Measurements from ENCODE around the gene CCNI. TPM values are rescaled to one million over a fixed set of nuclear protein-coding genes. Genes with fewer than 3 reads are reported as not detected.

CCNI gene
- total RNA-seq, 1 experiment from 2014 or later = 208 TPM

DNA sequence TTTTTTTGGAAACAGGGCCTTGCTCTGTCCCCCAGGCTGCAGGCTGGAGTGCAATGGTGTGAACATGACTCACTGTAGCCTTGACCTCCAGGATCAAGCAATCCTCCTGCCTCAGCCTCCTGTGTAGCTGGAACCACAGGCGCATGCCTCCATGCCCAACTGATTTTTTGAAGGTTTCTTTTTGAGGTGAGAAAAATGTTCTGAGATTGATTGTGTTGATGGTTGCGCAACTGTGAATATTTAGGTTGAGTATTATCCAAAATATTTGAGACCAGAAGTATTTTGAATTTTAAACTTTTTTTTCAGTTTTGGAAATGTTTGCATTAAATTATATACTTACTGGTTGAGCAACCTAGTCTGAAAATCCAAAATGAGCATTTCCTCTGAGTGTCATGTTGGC lies 2.6 kb upstream of the CCNI start:
- CTCF ChIA-PET = interaction anchor here (0.7 to 1.3 kb wide), 3 partner anchors 17 to 307 kb away, joined by 3 to 4 read pairs (median 3); no protein-coding TSS in a partner anchor
- Histone ChIP-seq H3K9ac (ENCODE audit: low read length) (no peak overlapping the region), H3K4me1 (ENCODE audit: control insufficient read depth in 1 of 2, insufficient read depth in 2 of 2, low read length in 2 of 2) (peaks cover 10 to 16% of the 10 kb centered on the region in 2 experiments; a peak in 3 of 4 replicates), H3K79me2 (ENCODE audit: insufficient read depth, low read length) (peaks cover 17% of the 10 kb centered on the region), H3K9me2 (ENCODE audit: insufficient read depth) (no peaks in the 10 kb centered on the region), H3K9me3 (ENCODE audit: control insufficient read depth in 1 of 2, insufficient read depth in 1 of 2, low read depth in 1 of 2, low read length in 2 of 2) (no peaks in the 10 kb centered on the region), H2AFZ (ENCODE audit: low read depth, low read length, poor library complexity, severe bottlenecking) (no peak overlapping the region), H3K4me2 (ENCODE audit: low read length) (no peak overlapping the region), H3K36me3 (ENCODE audit: control insufficient read depth in 1 of 2, insufficient read depth in 2 of 2, low read length in 2 of 2) (no peaks in the 10 kb centered on the region), H3K27ac (ENCODE audit: low read depth, low read length) (no peak overlapping the region), H3K4me3 (replicated peaks in 1 of 2; ENCODE audit: low read depth in 1 of 2, low read length in 2 of 2) (no peak overlapping the region), H4K20me1 (ENCODE audit: insufficient read depth) (peaks cover 9% of the 10 kb centered on the region; the same call in 1 of the 2 replicates), H3K27me3 (ENCODE audit: insufficient read depth, low read length) (no peaks in the 10 kb centered on the region)
- no peak for TF ChIP-seq RAD21 (IDR thresholded peaks at IDR 0.05; ENCODE audit: low read depth)
- TF ChIP-seq SRF (IDR thresholded peaks at IDR 0.05; ENCODE audit: low read depth) = no peak
- TF ChIP-seq, protein P1, sequence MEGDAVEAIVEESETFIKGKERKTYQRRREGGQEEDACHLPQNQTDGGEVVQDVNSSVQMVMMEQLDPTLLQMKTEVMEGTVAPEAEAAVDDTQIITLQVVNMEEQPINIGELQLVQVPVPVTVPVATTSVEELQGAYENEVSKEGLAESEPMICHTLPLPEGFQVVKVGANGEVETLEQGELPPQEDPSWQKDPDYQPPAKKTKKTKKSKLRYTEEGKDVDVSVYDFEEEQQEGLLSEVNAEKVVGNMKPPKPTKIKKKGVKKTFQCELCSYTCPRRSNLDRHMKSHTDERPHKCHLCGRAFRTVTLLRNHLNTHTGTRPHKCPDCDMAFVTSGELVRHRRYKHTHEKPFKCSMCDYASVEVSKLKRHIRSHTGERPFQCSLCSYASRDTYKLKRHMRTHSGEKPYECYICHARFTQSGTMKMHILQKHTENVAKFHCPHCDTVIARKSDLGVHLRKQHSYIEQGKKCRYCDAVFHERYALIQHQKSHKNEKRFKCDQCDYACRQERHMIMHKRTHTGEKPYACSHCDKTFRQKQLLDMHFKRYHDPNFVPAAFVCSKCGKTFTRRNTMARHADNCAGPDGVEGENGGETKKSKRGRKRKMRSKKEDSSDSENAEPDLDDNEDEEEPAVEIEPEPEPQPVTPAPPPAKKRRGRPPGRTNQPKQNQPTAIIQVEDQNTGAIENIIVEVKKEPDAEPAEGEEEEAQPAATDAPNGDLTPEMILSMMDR (IDR thresholded peaks at IDR 0.05 in 2 of 3, conservative IDR thresholded peaks at IDR 0.05 in 1 of 3; ENCODE audit: borderline replicate concordance in 1 of 3, insufficient read depth in 1 of 3, low read depth in 2 of 3, low read length in 2 of 3) = no peak
- TF ChIP-seq, protein P2, sequence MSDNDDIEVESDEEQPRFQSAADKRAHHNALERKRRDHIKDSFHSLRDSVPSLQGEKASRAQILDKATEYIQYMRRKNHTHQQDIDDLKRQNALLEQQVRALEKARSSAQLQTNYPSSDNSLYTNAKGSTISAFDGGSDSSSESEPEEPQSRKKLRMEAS (IDR thresholded peaks at IDR 0.05) = no peak
- TF ChIP-seq ZNF274 (IDR thresholded peaks at IDR 0.05; ENCODE audit: low read depth, low read length) = no peak
- no peak for TF ChIP-seq SP1 (IDR thresholded peaks at IDR 0.05; ENCODE audit: low read depth)
- TF ChIP-seq, protein P3, sequence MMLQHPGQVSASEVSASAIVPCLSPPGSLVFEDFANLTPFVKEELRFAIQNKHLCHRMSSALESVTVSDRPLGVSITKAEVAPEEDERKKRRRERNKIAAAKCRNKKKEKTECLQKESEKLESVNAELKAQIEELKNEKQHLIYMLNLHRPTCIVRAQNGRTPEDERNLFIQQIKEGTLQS (IDR thresholded peaks at IDR 0.05) = no peak
- no peak for TF ChIP-seq POLR2A (IDR thresholded peaks at IDR 0.05; ENCODE audit: borderline replicate concordance, extremely low read depth, insufficient read depth, insufficient read length)
- TF ChIP-seq TCF7L2 (IDR thresholded peaks at IDR 0.05; ENCODE audit: borderline replicate concordance, extremely low read depth, insufficient read depth, insufficient read length) = no peak
- TF ChIP-seq EZH2phosphoT487 (IDR thresholded peaks at IDR 0.05; ENCODE audit: borderline replicate concordance) = no peak
- TF ChIP-seq EZH2 (IDR thresholded peaks at IDR 0.05) = no peak
- no peak for TF ChIP-seq FOSL1 (IDR thresholded peaks at IDR 0.05; ENCODE audit: low read depth)
- no peak for TF ChIP-seq JUND (IDR thresholded peaks at IDR 0.05)
- TF ChIP-seq, protein P4, sequence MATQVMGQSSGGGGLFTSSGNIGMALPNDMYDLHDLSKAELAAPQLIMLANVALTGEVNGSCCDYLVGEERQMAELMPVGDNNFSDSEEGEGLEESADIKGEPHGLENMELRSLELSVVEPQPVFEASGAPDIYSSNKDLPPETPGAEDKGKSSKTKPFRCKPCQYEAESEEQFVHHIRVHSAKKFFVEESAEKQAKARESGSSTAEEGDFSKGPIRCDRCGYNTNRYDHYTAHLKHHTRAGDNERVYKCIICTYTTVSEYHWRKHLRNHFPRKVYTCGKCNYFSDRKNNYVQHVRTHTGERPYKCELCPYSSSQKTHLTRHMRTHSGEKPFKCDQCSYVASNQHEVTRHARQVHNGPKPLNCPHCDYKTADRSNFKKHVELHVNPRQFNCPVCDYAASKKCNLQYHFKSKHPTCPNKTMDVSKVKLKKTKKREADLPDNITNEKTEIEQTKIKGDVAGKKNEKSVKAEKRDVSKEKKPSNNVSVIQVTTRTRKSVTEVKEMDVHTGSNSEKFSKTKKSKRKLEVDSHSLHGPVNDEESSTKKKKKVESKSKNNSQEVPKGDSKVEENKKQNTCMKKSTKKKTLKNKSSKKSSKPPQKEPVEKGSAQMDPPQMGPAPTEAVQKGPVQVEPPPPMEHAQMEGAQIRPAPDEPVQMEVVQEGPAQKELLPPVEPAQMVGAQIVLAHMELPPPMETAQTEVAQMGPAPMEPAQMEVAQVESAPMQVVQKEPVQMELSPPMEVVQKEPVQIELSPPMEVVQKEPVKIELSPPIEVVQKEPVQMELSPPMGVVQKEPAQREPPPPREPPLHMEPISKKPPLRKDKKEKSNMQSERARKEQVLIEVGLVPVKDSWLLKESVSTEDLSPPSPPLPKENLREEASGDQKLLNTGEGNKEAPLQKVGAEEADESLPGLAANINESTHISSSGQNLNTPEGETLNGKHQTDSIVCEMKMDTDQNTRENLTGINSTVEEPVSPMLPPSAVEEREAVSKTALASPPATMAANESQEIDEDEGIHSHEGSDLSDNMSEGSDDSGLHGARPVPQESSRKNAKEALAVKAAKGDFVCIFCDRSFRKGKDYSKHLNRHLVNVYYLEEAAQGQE (IDR thresholded peaks at IDR 0.05; ENCODE audit: low read depth) = no peak
- TF ChIP-seq, protein P5, sequence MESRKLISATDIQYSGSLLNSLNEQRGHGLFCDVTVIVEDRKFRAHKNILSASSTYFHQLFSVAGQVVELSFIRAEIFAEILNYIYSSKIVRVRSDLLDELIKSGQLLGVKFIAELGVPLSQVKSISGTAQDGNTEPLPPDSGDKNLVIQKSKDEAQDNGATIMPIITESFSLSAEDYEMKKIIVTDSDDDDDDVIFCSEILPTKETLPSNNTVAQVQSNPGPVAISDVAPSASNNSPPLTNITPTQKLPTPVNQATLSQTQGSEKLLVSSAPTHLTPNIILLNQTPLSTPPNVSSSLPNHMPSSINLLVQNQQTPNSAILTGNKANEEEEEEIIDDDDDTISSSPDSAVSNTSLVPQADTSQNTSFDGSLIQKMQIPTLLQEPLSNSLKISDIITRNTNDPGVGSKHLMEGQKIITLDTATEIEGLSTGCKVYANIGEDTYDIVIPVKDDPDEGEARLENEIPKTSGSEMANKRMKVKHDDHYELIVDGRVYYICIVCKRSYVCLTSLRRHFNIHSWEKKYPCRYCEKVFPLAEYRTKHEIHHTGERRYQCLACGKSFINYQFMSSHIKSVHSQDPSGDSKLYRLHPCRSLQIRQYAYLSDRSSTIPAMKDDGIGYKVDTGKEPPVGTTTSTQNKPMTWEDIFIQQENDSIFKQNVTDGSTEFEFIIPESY (IDR thresholded peaks at IDR 0.05; ENCODE audit: extremely low read depth, insufficient replicate concordance, low read length) = no peak
- no peak for TF ChIP-seq YY1 (IDR thresholded peaks at IDR 0.05; ENCODE audit: extremely low read depth, insufficient replicate concordance, low read depth, low read length)
- TF ChIP-seq SIN3A (IDR thresholded peaks at IDR 0.05; ENCODE audit: low read depth) = no peak
- TF ChIP-seq EGR1 (IDR thresholded peaks at IDR 0.05; ENCODE audit: low read depth) = no peak
- no peak for TF ChIP-seq CEBPB (IDR thresholded peaks at IDR 0.05; ENCODE audit: low read depth)
- TF ChIP-seq CBX3 (IDR thresholded peaks at IDR 0.05; ENCODE audit: low read depth) = no peak
- ATAC-seq (no peak), DNase-seq (ENCODE audit: low read depth, low spot score) (no peak)
- intact Hi-C loops (cut with micrococcal nuclease) = loop anchor here (5.0 kb wide), 1 partner anchor 1474 kb away; the partner anchor contains the start of gene ANXA3
- RAD21 ChIA-PET (ENCODE audit: low non-redundant PET in 1 of 2, low total read pairs in 2 of 2, uncharacterized antibody in 2 of 2, unreplicated experiment in 2 of 2) = no interaction called here
- POLR2A ChIA-PET = no interaction called here
- no TSS peak for BruUV-seq (replicated peaks)
